ENCODE measurements around the gene CA10. TPM values are rescaled to one million over a fixed set of nuclear protein-coding genes. Genes with fewer than 3 reads are reported as not detected.

Gene CA10
- total RNA-seq, 1 experiment from 2014 or later, result not detected

GRCh38 chr17:51711581-51711980, 446.9 kb downstream of the CA10 start:
- no peak overlapping the region for H3K4me3 ChIP-seq (ENCODE audit: low read depth, low read length, poor library complexity, severe bottlenecking)
- ChIA-PET POLR2A (ENCODE audit: low non-redundant PET) (no interaction called here), CTCF (no interaction called here)
- no TSS peak for BruUV-seq (replicated peaks)
- H3K27ac ChIP-seq (ENCODE audit: low read depth, low read length, poor library complexity, severe bottlenecking), result no peak overlapping the region
- TF ChIP-seq CTCF (conservative IDR thresholded peaks at IDR 0.05; ENCODE audit: low read depth, low read length), result 0 out of 2 replicates have a peak, but pooled peaks have one; percentile 10
- no peak for TF ChIP-seq EZH2 (IDR thresholded peaks at IDR 0.05; ENCODE audit: borderline replicate concordance, low read depth, low read length, poor library complexity, severe bottlenecking)
- H3K4me1 ChIP-seq (ENCODE audit: insufficient read depth, low read length, poor library complexity, severe bottlenecking), result no peaks in the 10 kb centered on the region
- H3K27me3 ChIP-seq (replicated peaks; ENCODE audit: insufficient read depth, low read depth, low read length, poor library complexity), result peaks cover 44% of the 10 kb centered on the region
- H3K36me3 ChIP-seq (ENCODE audit: insufficient read depth, low read length, poor library complexity, severe bottlenecking), result no peaks in the 10 kb centered on the region
- intact Hi-C loops (cut with micrococcal nuclease; ENCODE audit: unreplicated experiment), result no loop called here
- H3K9me3 ChIP-seq (ENCODE audit: low read depth, low read length, poor library complexity, severe bottlenecking), result no peaks in the 10 kb centered on the region
- no peak for DNase-seq (ENCODE audit: low spot score)

DNA sequence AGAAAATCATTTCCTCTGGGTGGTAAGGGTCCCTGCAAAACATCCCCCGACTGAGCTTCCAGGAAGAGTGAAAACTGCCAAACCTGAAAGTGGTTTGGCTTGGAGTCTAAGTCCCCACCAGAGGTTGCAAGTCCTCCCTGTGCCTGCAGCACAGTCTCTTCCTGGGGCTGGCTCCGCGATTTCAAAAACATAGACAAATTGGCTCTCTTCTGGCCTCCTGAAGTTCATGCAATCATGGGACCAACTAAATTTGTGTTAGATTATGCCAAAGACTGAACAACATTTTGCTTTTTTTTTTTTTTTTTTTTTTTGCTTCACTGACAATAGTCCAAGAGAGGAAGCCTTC, 447.9 kb downstream of the CA10 start:
- ChIA-PET CTCF (no interaction called here), POLR2A (ENCODE audit: low non-redundant PET) (no interaction called here)
- DNase-seq (ENCODE audit: low spot score), result no peak
- H3K4me1 ChIP-seq (ENCODE audit: insufficient read depth, low read length, poor library complexity, severe bottlenecking), result no peaks in the 10 kb centered on the region
- intact Hi-C loops (cut with micrococcal nuclease; ENCODE audit: unreplicated experiment), result no loop called here
- H3K9me3 ChIP-seq (ENCODE audit: low read depth, low read length, poor library complexity, severe bottlenecking), result no peaks in the 10 kb centered on the region
- H3K4me3 ChIP-seq (ENCODE audit: low read depth, low read length, poor library complexity, severe bottlenecking), result no peak overlapping the region
- BruUV-seq (replicated peaks), result no TSS peak
- TF ChIP-seq CTCF (conservative IDR thresholded peaks at IDR 0.05; ENCODE audit: low read depth, low read length) (no peak), EZH2 (IDR thresholded peaks at IDR 0.05; ENCODE audit: borderline replicate concordance, low read depth, low read length, poor library complexity, severe bottlenecking) (no peak)
- no peaks in the 10 kb centered on the region for H3K36me3 ChIP-seq (ENCODE audit: insufficient read depth, low read length, poor library complexity, severe bottlenecking)
- H3K27ac ChIP-seq (ENCODE audit: low read depth, low read length, poor library complexity, severe bottlenecking), result no peak overlapping the region
- H3K27me3 ChIP-seq (replicated peaks; ENCODE audit: insufficient read depth, low read depth, low read length, poor library complexity), result peaks cover 44% of the 10 kb centered on the region

DNA sequence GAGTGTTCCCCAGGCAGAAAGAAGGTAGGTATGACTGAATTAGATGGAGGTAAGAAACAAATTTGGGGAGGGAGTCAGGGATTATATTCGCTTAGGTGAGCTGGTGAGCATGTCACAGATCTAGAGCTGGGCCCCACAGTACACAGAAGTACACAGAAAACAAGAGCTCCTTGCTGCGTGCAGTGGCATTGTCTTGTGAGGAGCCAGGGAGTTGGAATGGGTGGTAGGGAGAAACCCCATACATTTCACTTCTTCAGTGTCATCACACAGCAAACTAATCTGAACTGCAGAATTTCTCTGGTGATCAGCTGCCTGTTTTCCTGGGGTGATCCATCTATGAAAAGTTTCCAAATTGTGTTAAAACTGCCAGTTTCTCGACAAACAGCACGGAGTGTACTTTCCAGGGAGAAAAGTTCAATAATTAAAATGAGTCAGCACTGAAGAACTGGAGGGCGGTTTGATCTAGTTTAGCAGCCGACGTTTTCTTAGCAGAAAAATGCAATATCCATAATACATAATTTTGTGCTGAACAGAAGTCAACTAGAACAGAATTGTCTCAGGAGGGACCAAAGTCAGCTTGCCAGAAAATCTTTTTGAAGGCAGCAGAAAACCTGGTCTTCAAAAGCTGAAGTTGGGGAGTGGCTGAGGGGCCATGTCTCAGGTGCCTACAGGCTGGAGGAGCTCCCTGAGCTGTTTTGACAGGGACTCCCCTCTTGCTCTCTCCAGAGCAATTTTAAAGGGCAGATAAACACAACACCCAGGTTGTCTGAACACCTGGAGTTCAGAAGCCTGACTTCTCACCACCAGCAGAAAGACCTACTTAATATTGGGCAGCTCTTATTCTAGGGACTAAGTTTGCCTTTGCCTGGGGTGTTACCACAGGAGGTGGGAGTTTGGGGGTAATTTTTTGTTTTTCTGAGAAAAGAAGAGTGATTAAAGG, 448.6 kb downstream of the CA10 start:
- H3K27ac ChIP-seq (ENCODE audit: low read depth, low read length, poor library complexity, severe bottlenecking), result no peak overlapping the region
- TF ChIP-seq CTCF (conservative IDR thresholded peaks at IDR 0.05; ENCODE audit: low read depth, low read length) (no peak), EZH2 (IDR thresholded peaks at IDR 0.05; ENCODE audit: borderline replicate concordance, low read depth, low read length, poor library complexity, severe bottlenecking) (no peak)
- ChIA-PET POLR2A (ENCODE audit: low non-redundant PET) (no interaction called here), CTCF (no interaction called here)
- DNase-seq (ENCODE audit: low spot score), result no peak
- H3K9me3 ChIP-seq (ENCODE audit: low read depth, low read length, poor library complexity, severe bottlenecking), result no peaks in the 10 kb centered on the region
- no TSS peak for BruUV-seq (replicated peaks)
- intact Hi-C loops (cut with micrococcal nuclease; ENCODE audit: unreplicated experiment), result no loop called here
- H3K36me3 ChIP-seq (ENCODE audit: insufficient read depth, low read length, poor library complexity, severe bottlenecking), result no peaks in the 10 kb centered on the region
- no peaks in the 10 kb centered on the region for H3K4me1 ChIP-seq (ENCODE audit: insufficient read depth, low read length, poor library complexity, severe bottlenecking)
- H3K27me3 ChIP-seq (replicated peaks; ENCODE audit: insufficient read depth, low read depth, low read length, poor library complexity), result peaks cover 44% of the 10 kb centered on the region
- no peak overlapping the region for H3K4me3 ChIP-seq (ENCODE audit: low read depth, low read length, poor library complexity, severe bottlenecking)

Data from A673 (cell line).